Sigmoid colon (tissue), 4 donors: ENCODE measurements around the gene COPA.

ENCODE experiments used
- EP300 ChIP-seq, 4 donors: sonication (generic); formaldehyde crosslinking; IDR thresholded peaks; one replicate each; pipeline ENCODE4 v1.6.1; 2017; ENCODE audit warnings: antibody characterized with exemption in 4 of 4
- POLR2AphosphoS5 ChIP-seq, 4 donors: sonication (generic); formaldehyde crosslinking; IDR thresholded peaks; one replicate each; pipeline ENCODE4 v1.6.1; 2017; ENCODE audit warnings: antibody characterized with exemption in 4 of 4
- TF ChIP-seq, protein P1 (sequence below), 4 experiments: fragments of 450-650 bp in 3 of 4; fragments of 200-600 bp in 1 of 4; IDR thresholded peaks; one replicate each; pipeline ENCODE4 v1.5.1; 2016 to 2019; ENCODE audit warnings: antibody characterized with exemption in 4 of 4, mild to moderate bottlenecking in 3 of 4, moderate library complexity in 2 of 4

DNA sequence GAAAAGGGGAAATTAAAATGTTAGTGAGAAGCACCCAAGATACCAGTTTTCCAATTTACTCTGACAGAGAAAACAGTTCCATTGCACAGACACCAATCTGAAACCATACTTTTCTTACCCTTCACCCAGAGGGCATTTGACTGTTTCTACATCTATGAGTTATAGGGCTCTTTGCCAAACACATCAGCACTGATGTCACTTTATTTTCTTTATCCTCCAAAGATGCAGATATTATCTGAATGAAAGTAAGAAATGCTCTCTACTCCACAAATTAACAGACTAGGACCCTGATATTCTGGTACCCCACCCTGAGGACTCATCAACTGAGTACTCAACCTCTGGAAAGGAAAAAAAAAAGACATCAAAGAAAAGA, 33.9 kb downstream of the COPA start:
- TF ChIP-seq, protein P1, sequence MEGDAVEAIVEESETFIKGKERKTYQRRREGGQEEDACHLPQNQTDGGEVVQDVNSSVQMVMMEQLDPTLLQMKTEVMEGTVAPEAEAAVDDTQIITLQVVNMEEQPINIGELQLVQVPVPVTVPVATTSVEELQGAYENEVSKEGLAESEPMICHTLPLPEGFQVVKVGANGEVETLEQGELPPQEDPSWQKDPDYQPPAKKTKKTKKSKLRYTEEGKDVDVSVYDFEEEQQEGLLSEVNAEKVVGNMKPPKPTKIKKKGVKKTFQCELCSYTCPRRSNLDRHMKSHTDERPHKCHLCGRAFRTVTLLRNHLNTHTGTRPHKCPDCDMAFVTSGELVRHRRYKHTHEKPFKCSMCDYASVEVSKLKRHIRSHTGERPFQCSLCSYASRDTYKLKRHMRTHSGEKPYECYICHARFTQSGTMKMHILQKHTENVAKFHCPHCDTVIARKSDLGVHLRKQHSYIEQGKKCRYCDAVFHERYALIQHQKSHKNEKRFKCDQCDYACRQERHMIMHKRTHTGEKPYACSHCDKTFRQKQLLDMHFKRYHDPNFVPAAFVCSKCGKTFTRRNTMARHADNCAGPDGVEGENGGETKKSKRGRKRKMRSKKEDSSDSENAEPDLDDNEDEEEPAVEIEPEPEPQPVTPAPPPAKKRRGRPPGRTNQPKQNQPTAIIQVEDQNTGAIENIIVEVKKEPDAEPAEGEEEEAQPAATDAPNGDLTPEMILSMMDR (IDR thresholded peaks at IDR 0.05), result no peak
- no peak for TF ChIP-seq EP300 (IDR thresholded peaks at IDR 0.05)
- no peak for TF ChIP-seq POLR2AphosphoS5 (IDR thresholded peaks at IDR 0.05)
